Measurements from ENCODE around the gene DEFB108B. TPM values are rescaled to one million over a fixed set of nuclear protein-coding genes. Genes with fewer than 3 reads are reported as not detected.
A peak's percentile ranks its signal among the peaks of the same experiment; 100 is the strongest.
"Not testable (repeated sequence)": the region's sequence is repeated elsewhere in the genome, so short reads cannot be mapped to it uniquely, and the experiment has no call there.

The DEFB108B gene
- total RNA-seq, 1 experiment from 2014 or later, result not detected

DNA sequence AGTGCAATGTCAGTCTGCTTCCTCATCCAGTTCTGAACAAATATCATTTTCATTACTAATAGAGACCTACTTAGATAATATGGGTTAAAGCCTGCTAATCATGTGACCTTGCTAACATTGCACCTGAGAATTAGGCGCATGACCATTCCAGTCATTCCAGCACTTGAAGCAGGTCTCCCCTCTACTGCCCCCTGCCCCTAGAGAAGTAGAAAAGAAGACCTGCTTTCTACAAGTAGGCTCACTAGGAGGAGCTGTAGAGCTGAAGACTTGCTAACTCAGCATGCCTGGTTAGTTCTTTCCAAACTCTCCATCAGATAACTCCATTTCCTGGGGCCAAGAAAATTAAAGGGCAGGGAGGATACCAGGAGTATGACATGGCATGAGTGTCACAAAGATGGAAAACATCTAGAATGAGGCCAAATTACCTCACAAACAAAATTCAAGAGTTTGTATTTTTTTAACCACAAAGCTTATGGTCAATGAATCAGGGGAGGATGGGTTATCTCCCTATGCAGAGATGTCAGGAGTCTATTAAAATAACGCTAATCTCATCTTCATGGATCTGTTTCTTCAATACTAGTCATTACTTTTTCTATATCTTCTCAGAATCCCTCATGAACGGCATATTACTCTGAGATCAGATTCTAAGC lies 31.1 kb downstream of the DEFB108B start:
- H3K4me3 ChIP-seq (ENCODE audit: low read depth, low read length); H3K36me3 ChIP-seq (ENCODE audit: control insufficient read depth, insufficient read depth, low read length); H3K27ac Mint-ChIP-seq (ENCODE audit: unreplicated experiment); H3K9me3 ChIP-seq; H3K4me1 Mint-ChIP-seq (ENCODE audit: low read depth, unreplicated experiment); H3K4me3 Mint-ChIP-seq (ENCODE audit: unreplicated experiment); H3K36me3 Mint-ChIP-seq (ENCODE audit: insufficient read depth, unreplicated experiment); H3K9me3 Mint-ChIP-seq (ENCODE audit: unreplicated experiment); H3K4me1 ChIP-seq; H3K27me3 ChIP-seq (replicated peaks; ENCODE audit: control insufficient read depth, insufficient read depth, low read length); H3K27me3 Mint-ChIP-seq (ENCODE audit: insufficient read depth, unreplicated experiment); BruUV-seq (replicated peaks): not testable (repeated sequence)
- ChIA-PET POLR2A (interaction anchor here (0.6 kb wide), 1 partner anchor 1444 kb away, joined by 12 read pairs; no protein-coding TSS in a partner anchor), CTCF (interaction anchor here (0.6 to 1.2 kb wide), 9 partner anchors 22 to 571 kb away, joined by 3 to 7 read pairs (median 5); partner anchors contain the start of genes ANAPC15, RNF121 and XNDC1N)
- intact Hi-C loops (cut with micrococcal nuclease; ENCODE audit: unreplicated experiment), result loop anchor here (1.0 to 10.0 kb wide), 4 partner anchors 47 to 111 kb away; partner anchors contain the start of gene XNDC1N
- TF ChIP-seq CTCF (IDR thresholded peaks at IDR 0.05; ENCODE audit: insufficient read depth in 1 of 2, low read depth in 1 of 2, low read length in 1 of 2, severe bottlenecking in 1 of 2, unreplicated experiment in 1 of 2), result peak; percentile 95 to 97
- DNase-seq, result peak; percentile 92 to 94

- CTCF ChIA-PET; H3K9me3 Mint-ChIP-seq (ENCODE audit: unreplicated experiment); H3K4me3 Mint-ChIP-seq (ENCODE audit: unreplicated experiment): not testable (repeated sequence)
Measured at GRCh38 chr11:71867209-71867608, 34.2 kb downstream of the DEFB108B start.

DNA sequence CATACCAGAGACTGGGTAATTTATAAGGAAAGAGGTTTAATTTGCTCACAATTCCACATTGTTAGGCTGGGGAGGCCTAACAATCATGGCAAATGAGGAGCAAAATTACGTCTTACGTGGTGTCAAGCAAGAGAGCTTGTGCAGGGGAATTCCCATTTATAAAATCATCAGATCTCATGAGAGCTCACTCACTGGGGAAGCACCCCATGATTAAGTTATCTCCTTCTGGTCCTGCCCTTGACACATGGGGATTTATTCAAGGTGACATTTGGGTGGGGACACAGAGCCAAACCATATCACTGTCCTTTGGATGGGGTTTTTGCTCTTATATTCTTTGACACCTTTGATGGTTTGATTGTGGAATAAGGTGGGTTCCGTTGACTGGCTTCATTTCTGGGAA lies 36.9 kb downstream of the DEFB108B start:
- H3K27ac Mint-ChIP-seq (ENCODE audit: unreplicated experiment); POLR2A ChIA-PET; H3K27me3 Mint-ChIP-seq (ENCODE audit: insufficient read depth, unreplicated experiment); CTCF ChIA-PET; H3K4me1 ChIP-seq; H3K4me3 ChIP-seq (ENCODE audit: low read depth, low read length); H3K4me3 Mint-ChIP-seq (ENCODE audit: unreplicated experiment); H3K9me3 Mint-ChIP-seq (ENCODE audit: unreplicated experiment); H3K36me3 ChIP-seq (ENCODE audit: control insufficient read depth, insufficient read depth, low read length); H3K4me1 Mint-ChIP-seq (ENCODE audit: low read depth, unreplicated experiment); H3K9me3 ChIP-seq; H3K36me3 Mint-ChIP-seq (ENCODE audit: insufficient read depth, unreplicated experiment); H3K27me3 ChIP-seq (replicated peaks; ENCODE audit: control insufficient read depth, insufficient read depth, low read length); BruUV-seq (replicated peaks); DNase-seq: not testable (repeated sequence)
- intact Hi-C loops (cut with micrococcal nuclease; ENCODE audit: unreplicated experiment), result loop anchor here (10.0 kb wide), 1 partner anchor 105 kb away; no protein-coding TSS in a partner anchor

More at GRCh38 chr11:71867209-71867608, 34.2 kb downstream of the DEFB108B start:
- intact Hi-C loops (cut with micrococcal nuclease; ENCODE audit: unreplicated experiment), result loop anchor here (10.0 kb wide), 1 partner anchor 108 kb away; no protein-coding TSS in a partner anchor
- H3K4me1 Mint-ChIP-seq (ENCODE audit: low read depth, unreplicated experiment); H3K36me3 ChIP-seq (ENCODE audit: control insufficient read depth, insufficient read depth, low read length); POLR2A ChIA-PET; H3K27ac Mint-ChIP-seq (ENCODE audit: unreplicated experiment); H3K4me1 ChIP-seq; H3K9me3 ChIP-seq; H3K4me3 ChIP-seq (ENCODE audit: low read depth, low read length); H3K27me3 ChIP-seq (replicated peaks; ENCODE audit: control insufficient read depth, insufficient read depth, low read length); H3K36me3 Mint-ChIP-seq (ENCODE audit: insufficient read depth, unreplicated experiment); H3K27me3 Mint-ChIP-seq (ENCODE audit: insufficient read depth, unreplicated experiment); BruUV-seq (replicated peaks): not testable (repeated sequence)
- DNase-seq, result peak in 1 of 2 experiments; percentile 45

DNA sequence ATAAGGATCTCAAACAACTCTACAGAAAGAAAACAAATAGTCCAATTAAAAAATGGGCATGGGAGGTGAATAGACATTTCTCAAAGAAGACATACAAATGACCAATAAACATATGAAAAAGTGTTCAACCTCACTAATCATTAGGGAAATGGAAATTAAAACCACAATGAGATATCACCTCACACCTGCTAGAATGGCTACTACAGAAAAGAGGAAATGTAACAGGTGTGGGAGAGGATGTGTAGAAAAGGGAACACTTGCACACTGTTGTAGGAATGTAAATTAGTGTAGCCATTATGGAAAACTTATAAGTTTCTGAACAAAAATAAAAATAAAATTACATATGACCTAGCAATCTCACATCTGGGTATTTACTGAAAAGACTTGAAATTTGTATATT lies 37.7 kb downstream of the DEFB108B start:
- H3K27ac Mint-ChIP-seq (ENCODE audit: unreplicated experiment); H3K9me3 ChIP-seq; POLR2A ChIA-PET; H3K9me3 Mint-ChIP-seq (ENCODE audit: unreplicated experiment); H3K36me3 Mint-ChIP-seq (ENCODE audit: insufficient read depth, unreplicated experiment); H3K4me3 Mint-ChIP-seq (ENCODE audit: unreplicated experiment); H3K4me1 ChIP-seq; CTCF ChIA-PET; H3K4me1 Mint-ChIP-seq (ENCODE audit: low read depth, unreplicated experiment); intact Hi-C loops (cut with micrococcal nuclease; ENCODE audit: unreplicated experiment); H3K27me3 ChIP-seq (replicated peaks; ENCODE audit: control insufficient read depth, insufficient read depth, low read length); H3K36me3 ChIP-seq (ENCODE audit: control insufficient read depth, insufficient read depth, low read length); DNase-seq; H3K27me3 Mint-ChIP-seq (ENCODE audit: insufficient read depth, unreplicated experiment); BruUV-seq (replicated peaks); H3K4me3 ChIP-seq (ENCODE audit: low read depth, low read length): not testable (repeated sequence)

GRCh38 chr11:71876262-71876661 lies 43.3 kb downstream of the DEFB108B start:
- H3K4me1 ChIP-seq; H3K4me3 ChIP-seq (ENCODE audit: low read depth, low read length); H3K4me1 Mint-ChIP-seq (ENCODE audit: low read depth, unreplicated experiment); H3K4me3 Mint-ChIP-seq (ENCODE audit: unreplicated experiment); H3K27me3 ChIP-seq (replicated peaks; ENCODE audit: control insufficient read depth, insufficient read depth, low read length); POLR2A ChIA-PET; BruUV-seq (replicated peaks); H3K9me3 ChIP-seq; DNase-seq; intact Hi-C loops (cut with micrococcal nuclease; ENCODE audit: unreplicated experiment); H3K27me3 Mint-ChIP-seq (ENCODE audit: insufficient read depth, unreplicated experiment); H3K9me3 Mint-ChIP-seq (ENCODE audit: unreplicated experiment); H3K36me3 ChIP-seq (ENCODE audit: control insufficient read depth, insufficient read depth, low read length); H3K27ac Mint-ChIP-seq (ENCODE audit: unreplicated experiment); H3K36me3 Mint-ChIP-seq (ENCODE audit: insufficient read depth, unreplicated experiment); CTCF ChIA-PET: not testable (repeated sequence)

GRCh38 chr11:71878059-71878458 lies 45.1 kb downstream of the DEFB108B start, which contains the start of gene DEFB131B:
DEFB131B (plus strand) TSS chr11:71878453; CDS start chr11:71878453, 0 bp downstream.
- DNase-seq; H3K27ac Mint-ChIP-seq (ENCODE audit: unreplicated experiment); H3K4me1 ChIP-seq; H3K36me3 Mint-ChIP-seq (ENCODE audit: insufficient read depth, unreplicated experiment); BruUV-seq (replicated peaks); H3K9me3 ChIP-seq; H3K4me1 Mint-ChIP-seq (ENCODE audit: low read depth, unreplicated experiment); H3K36me3 ChIP-seq (ENCODE audit: control insufficient read depth, insufficient read depth, low read length); H3K9me3 Mint-ChIP-seq (ENCODE audit: unreplicated experiment); H3K27me3 ChIP-seq (replicated peaks; ENCODE audit: control insufficient read depth, insufficient read depth, low read length); H3K4me3 Mint-ChIP-seq (ENCODE audit: unreplicated experiment); intact Hi-C loops (cut with micrococcal nuclease; ENCODE audit: unreplicated experiment); CTCF ChIA-PET; H3K27me3 Mint-ChIP-seq (ENCODE audit: insufficient read depth, unreplicated experiment); POLR2A ChIA-PET; H3K4me3 ChIP-seq (ENCODE audit: low read depth, low read length): not testable (repeated sequence)

Measured in Caco-2 (cell line).